Bronchial epithelial cell (primary cell): ENCODE measurements around the gene GPR78. TPM values are rescaled to one million over a fixed set of nuclear protein-coding genes. Genes with fewer than 3 reads are reported as not detected.

Experiments
- DNase-seq: peaks from one replicate; pipeline ENCODE4 v3.0.0-alpha.2; 2010; ENCODE audit warnings: low read depth
- FAIRE-seq: peaks from 2 replicates; lab custom pipeline; 2011; peaks lifted over from hg19 to GRCh38; lab: Jason Lieb, UNC
- H3K27me3 ChIP-seq: 2 replicates; pipeline ENCODE4 v1.5.1; 2011; ENCODE audit warnings: low read length; ENCODE audit not compliant: control insufficient read depth, insufficient read depth
- H3K36me3 ChIP-seq: 2 replicates; pipeline ENCODE4 v1.5.1; 2011; ENCODE audit warnings: low read length; ENCODE audit not compliant: control insufficient read depth, insufficient read depth
- H3K4me3 ChIP-seq: 2 replicates; pipeline ENCODE4 v1.5.1; 2011; ENCODE audit warnings: mild to moderate bottlenecking, low read depth, low read length, control low read depth
- total RNA-seq: library from RNA; depleted of rRNA; stranded (reverse); fragments of >200 nt; gene quantifications from 2 replicates; pipeline ENCODE4 v1.2.1, GENCODE V29; 2014
- TF ChIP-seq, protein P1 (sequence below): IDR thresholded peaks from 2 replicates; pipeline ENCODE4 v1.5.1; 2011; ENCODE audit warnings: mild to moderate bottlenecking, moderate library complexity, low read length, control low read depth, inconsistent platforms; ENCODE audit not compliant: insufficient read depth, severe bottlenecking

Gene GPR78
- total RNA-seq, 1 donor from 2014 or later: under 0.01 TPM

DNA sequence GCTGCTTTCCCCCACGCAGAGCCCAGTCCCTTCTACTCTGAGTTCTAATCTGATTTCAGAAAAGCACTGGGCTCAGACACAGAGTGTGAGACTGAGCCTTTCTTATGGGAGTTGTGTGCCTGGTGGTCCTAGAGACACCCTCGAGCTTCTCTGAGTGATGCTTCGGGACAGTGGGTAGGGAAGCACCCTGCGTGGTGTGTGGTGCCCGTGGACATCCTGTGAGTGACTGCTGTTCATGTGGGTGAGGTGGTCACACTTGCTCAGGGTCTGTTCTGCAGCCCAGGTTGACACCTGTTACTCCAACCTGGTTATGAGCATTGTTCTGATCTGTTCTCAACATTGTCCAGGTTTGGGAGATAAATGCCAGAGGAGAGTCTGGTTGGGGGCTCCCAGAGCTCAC lies 6.1 kb downstream of the GPR78 start:
- Histone ChIP-seq H3K36me3 (no peaks in the 10 kb centered on the region), H3K27me3 (peaks cover 5% of the 10 kb centered on the region), H3K4me3 (no peak overlapping the region)
- FAIRE-seq (no peak), DNase-seq (no peak)
- TF ChIP-seq, protein P1, sequence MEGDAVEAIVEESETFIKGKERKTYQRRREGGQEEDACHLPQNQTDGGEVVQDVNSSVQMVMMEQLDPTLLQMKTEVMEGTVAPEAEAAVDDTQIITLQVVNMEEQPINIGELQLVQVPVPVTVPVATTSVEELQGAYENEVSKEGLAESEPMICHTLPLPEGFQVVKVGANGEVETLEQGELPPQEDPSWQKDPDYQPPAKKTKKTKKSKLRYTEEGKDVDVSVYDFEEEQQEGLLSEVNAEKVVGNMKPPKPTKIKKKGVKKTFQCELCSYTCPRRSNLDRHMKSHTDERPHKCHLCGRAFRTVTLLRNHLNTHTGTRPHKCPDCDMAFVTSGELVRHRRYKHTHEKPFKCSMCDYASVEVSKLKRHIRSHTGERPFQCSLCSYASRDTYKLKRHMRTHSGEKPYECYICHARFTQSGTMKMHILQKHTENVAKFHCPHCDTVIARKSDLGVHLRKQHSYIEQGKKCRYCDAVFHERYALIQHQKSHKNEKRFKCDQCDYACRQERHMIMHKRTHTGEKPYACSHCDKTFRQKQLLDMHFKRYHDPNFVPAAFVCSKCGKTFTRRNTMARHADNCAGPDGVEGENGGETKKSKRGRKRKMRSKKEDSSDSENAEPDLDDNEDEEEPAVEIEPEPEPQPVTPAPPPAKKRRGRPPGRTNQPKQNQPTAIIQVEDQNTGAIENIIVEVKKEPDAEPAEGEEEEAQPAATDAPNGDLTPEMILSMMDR: no peak

DNA sequence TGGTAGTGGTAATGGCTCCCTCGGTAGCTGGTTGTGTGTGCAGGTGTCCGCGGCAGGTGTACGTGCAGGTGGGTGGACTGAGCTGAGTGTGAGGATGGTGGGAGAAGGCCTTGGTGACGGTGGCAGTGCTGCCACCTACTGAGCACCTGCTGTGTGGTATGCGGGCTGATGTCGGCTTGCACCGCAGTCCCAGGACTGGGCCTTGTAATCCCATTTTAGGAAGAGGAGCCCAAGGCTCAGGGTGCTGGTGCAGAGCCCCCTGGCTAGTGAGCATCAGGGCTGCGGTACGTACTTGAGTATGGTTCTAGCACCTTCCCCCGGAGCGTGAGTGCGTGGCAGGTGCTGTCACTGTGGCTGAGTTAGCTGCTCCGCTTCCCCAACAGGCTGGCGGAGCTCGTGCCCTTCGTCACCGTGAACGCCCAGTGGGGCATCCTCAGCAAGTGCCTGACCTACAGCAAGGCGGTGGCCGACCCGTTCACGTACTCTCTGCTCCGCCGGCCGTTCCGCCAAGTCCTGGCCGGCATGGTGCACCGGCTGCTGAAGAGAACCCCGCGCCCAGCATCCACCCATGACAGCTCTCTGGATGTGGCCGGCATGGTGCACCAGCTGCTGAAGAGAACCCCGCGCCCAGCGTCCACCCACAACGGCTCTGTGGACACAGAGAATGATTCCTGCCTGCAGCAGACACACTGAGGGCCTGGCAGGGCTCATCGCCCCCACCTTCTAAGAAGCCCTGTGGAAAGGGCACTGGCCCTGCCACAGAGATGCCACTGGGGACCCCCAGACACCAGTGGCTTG lies 6.7 kb downstream of the GPR78 start:
- TF ChIP-seq, protein P1: peak; percentile 52
- Histone ChIP-seq H3K27me3 (peaks cover 6% of the 10 kb centered on the region), H3K36me3 (no peaks in the 10 kb centered on the region), H3K4me3 (no peak overlapping the region)
- DNase-seq: peak; percentile 11
- FAIRE-seq: no peak

DNA sequence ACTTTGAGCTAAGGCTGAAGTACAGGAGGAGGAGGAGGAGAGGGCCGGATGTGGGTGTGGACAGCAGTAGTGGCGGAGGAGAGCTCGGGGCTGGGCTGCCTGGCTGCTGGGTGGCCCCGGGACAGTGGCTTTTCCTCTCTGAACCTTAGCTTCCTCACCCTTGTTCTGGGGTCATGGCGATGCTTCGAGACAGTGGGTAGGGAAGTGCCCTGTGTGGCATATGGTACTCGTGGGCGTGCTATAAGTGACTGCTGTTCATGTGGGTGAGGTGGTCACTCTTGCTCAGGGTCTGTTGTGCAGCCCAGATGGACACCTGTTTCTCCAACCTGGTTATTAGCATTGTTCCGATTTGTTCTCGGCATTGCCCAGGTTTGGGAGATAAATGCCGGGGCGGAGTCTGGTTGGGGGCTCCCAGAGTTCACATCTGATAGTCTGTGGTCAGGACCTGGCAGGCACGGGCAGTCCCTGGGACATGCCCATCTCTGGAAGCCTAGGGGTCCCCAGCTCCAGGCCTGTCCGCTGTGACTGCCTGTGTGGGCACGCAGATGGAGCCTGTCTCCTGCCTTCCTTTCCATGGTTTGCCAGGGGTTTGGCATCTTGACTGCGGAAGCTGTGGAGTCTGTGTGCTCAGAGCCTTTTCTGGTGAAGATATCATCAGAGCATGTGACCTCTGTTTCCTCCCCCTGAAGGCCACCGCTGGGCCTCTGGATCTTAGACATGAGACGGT lies 7.4 kb downstream of the GPR78 start:
- Histone ChIP-seq H3K4me3 (no peak overlapping the region), H3K27me3 (peaks cover 13% of the 10 kb centered on the region), H3K36me3 (no peaks in the 10 kb centered on the region)
- FAIRE-seq: no peak
- no peak for DNase-seq
- TF ChIP-seq, protein P1: no peak

DNA sequence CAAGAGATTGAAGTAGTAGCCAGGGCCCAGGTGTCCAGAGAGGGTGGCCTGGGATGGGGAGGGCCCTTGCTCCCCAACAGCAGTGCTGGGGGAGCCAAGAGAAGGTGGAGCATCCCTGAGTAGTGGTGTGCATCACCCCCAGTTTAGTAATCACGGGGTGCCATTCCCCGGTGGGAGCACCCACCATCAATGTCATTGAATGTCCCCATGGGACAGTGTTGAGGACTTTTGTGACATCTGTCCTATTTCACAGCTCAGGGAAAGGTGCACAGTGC lies 7.9 kb downstream of the GPR78 start:
- Histone ChIP-seq H3K36me3 (no peaks in the 10 kb centered on the region), H3K4me3 (no peak overlapping the region), H3K27me3 (peaks cover 16% of the 10 kb centered on the region)
- TF ChIP-seq, protein P1: no peak
- DNase-seq: no peak
- no peak for FAIRE-seq

DNA sequence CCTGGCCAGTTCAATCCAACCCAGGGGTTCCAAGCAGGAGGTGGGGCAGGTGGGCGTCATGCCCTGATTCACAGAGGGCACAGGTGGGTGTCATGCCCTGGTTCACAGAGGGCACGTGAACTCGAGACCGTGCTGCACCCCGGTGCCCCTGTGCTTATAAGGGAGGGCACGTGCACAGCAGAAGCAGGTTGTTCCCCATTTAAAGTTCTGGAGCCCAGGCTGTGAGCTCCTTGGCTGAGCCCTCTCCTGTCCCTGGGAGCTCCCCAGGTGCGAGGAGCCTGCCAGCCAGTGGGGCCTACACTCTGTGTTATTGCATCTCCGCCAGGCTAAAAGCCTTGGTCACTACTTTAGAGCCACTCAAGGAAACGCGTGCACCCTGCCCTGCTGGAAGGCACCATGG lies 9.1 kb downstream of the GPR78 start:
- FAIRE-seq (no peak), DNase-seq (no peak)
- H3K36me3 ChIP-seq: no peaks in the 10 kb centered on the region
- H3K4me3 ChIP-seq: no peak overlapping the region
- TF ChIP-seq, protein P1: no peak
- H3K27me3 ChIP-seq: peaks cover 25% of the 10 kb centered on the region
